Lower leg skin (tissue), 3 donors: ENCODE measurements around the gene MOK.

Source experiments
- CTCF ChIP-seq, 3 donors: fragments of 450-650 bp; IDR thresholded peaks; one replicate each; pipeline ENCODE4 v1.5.1; 2016; ENCODE audit warnings: antibody characterized with exemption in 3 of 3, mild to moderate bottlenecking in 3 of 3, moderate library complexity in 2 of 3
- POLR2A ChIP-seq, 2 donors: fragments of 450-650 bp; IDR thresholded peaks; one replicate each; pipeline ENCODE4 v1.6.1; 2016 to 2017; ENCODE audit warnings: antibody characterized with exemption in 2 of 2, mild to moderate bottlenecking in 1 of 2, moderate library complexity in 1 of 2

GRCh38 chr14:102229071-102229738, 75.8 kb downstream of the MOK start:
- TF ChIP-seq CTCF (IDR thresholded peaks at IDR 0.05) (no peak), POLR2A (IDR thresholded peaks at IDR 0.05) (no peak)
